DND-41 (cell line): ENCODE results near the gene TMEM44.

Experiments
- ATAC-seq: fragments of 200-7000 bp; cut with Tn5 transposase; 3 replicates; pipeline ENCODE4 v1.9.1; 2021; ENCODE audit warnings: low read depth; ENCODE audit not compliant: insufficient read depth
- DNase-seq: peaks from one replicate; pipeline ENCODE4 v3.0.0-alpha.2; 2020
- H2AFZ ChIP-seq: 2 replicates; pipeline ENCODE4 v1.6.0; 2012; ENCODE audit warnings: low read depth, low read length
- H3K27ac ChIP-seq: 2 replicates; pipeline ENCODE4 v1.5.1; 2012; ENCODE audit warnings: low read length, inconsistent platforms
- H3K27me3 ChIP-seq: fragments of 200-600 bp; sonication (generic); 2 replicates; pipeline ENCODE4 v1.6.0; 2012; ENCODE audit warnings: low read length, mild to moderate bottlenecking, inconsistent platforms; ENCODE audit not compliant: insufficient read depth, poor library complexity
- H3K36me3 ChIP-seq: 2 replicates; pipeline ENCODE4 v1.5.1; 2012; ENCODE audit warnings: low read length, inconsistent platforms; ENCODE audit not compliant: insufficient read depth
- H3K4me1 ChIP-seq: 2 replicates; pipeline ENCODE4 v1.5.1; 2012; ENCODE audit warnings: mild to moderate bottlenecking, low read length; ENCODE audit not compliant: insufficient read depth
- H3K4me2 ChIP-seq: 2 replicates; pipeline ENCODE4 v1.6.0; 2012; ENCODE audit warnings: mild to moderate bottlenecking, moderate library complexity, low read length, inconsistent platforms; ENCODE audit not compliant: insufficient read depth
- H3K4me3 ChIP-seq, 2 experiments: fragments of 200-600 bp in 1 of 2; shearing (Covaris generic) in 1 of 2; 2 replicates each; pipeline ENCODE4 v1.5.1; 2012 to 2016; ENCODE audit warnings: inconsistent platforms in 2 of 2, low read length in 2 of 2, mild to moderate bottlenecking in 2 of 2, low read depth in 1 of 2, moderate library complexity in 1 of 2
- H3K79me2 ChIP-seq: 2 replicates; pipeline ENCODE4 v1.6.0; 2012; ENCODE audit warnings: low read length, inconsistent platforms; ENCODE audit not compliant: insufficient read depth
- H3K9ac ChIP-seq: 2 replicates; pipeline ENCODE4 v1.6.0; 2012; ENCODE audit warnings: low read depth, mild to moderate bottlenecking, inconsistent platforms, low read length, moderate library complexity
- H3K9me3 ChIP-seq: 2 replicates; pipeline ENCODE4 v1.5.1; 2012; ENCODE audit warnings: low read length, moderate library complexity, mild to moderate bottlenecking, inconsistent platforms; ENCODE audit not compliant: insufficient read depth, severe bottlenecking
- H4K20me1 ChIP-seq: 2 replicates; pipeline ENCODE4 v1.6.0; 2012; ENCODE audit warnings: low read length; ENCODE audit not compliant: insufficient read depth
- CTCF ChIP-seq: IDR thresholded peaks from 2 replicates; pipeline ENCODE4 v1.5.1; 2012; ENCODE audit warnings: borderline replicate concordance, low read length, moderate library complexity, mild to moderate bottlenecking; ENCODE audit not compliant: poor library complexity, severe bottlenecking; ENCODE audit errors: extremely low read depth
- EZH2 ChIP-seq: IDR thresholded peaks from 3 replicates; pipeline ENCODE4 v1.6.1; 2012; ENCODE audit warnings: borderline replicate concordance, low read depth, mild to moderate bottlenecking, moderate library complexity, low read length, inconsistent platforms; ENCODE audit not compliant: severe bottlenecking

TMEM44 gene

DNA sequence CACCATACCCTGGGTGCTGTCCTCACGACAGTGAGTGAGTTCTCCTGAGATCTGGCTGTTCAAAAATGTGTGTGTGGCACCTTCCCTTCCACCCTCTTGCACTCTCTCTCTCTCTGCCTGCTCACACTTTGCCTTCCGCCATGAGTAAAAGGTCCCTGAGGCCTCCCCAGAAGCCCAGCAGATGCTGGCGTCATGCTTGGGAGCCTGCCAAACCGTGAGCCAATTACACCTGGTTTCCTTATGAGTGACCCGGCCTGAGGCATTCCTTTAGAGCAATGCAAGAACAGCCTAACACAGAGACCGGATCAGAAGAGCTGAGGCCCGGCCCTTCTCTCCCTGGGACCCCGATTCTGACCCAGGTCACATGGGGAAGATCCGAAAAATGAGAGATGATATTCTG is 15.4 kb downstream of the TMEM44 start:
- Histone ChIP-seq H3K9me3 (no peaks in the 10 kb centered on the region), H3K27me3 (no peaks in the 10 kb centered on the region), H3K36me3 (peaks cover 49% of the 10 kb centered on the region), H2AFZ (no peak overlapping the region), H3K4me3 (no peak overlapping the region), H3K9ac (no peak overlapping the region), H4K20me1 (no peaks in the 10 kb centered on the region; the same call in 1 of the 2 replicates), H3K4me1 (no peaks in the 10 kb centered on the region), H3K27ac (no peak overlapping the region), H3K79me2 (no peaks in the 10 kb centered on the region), H3K4me2 (no peak overlapping the region)
- DNase-seq (no peak), ATAC-seq (no peak)
- TF ChIP-seq EZH2 (no peak), CTCF (no peak)

DNA sequence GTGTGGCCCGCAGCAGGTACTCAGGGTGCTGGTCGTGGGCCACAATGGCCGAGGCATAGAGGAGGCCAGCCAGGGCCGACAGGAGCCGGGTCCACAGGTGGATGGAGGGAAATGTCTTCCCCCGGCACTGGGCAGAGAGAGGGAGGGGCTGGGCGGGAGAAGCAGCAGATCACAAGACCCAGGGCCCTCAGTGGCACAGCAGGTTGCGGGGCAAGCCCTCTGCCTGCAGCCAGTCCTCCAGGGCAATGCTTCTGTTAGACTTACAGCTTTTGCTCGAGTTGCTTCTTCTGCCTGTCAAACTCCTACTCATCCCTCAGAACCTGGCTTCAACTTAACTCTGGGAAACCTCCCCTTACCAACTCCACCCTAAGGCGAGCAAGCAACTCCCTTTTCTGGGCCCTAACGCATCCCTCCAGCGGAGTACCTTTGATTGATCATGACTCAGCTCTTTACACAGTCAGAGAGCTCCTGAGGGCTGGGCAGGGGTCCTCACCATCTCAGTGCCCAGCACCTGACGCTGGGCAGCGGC is 16.0 kb downstream of the TMEM44 start:
- H4K20me1 ChIP-seq: no peaks in the 10 kb centered on the region; the same call in 1 of the 2 replicates
- no peak overlapping the region for H3K4me2 ChIP-seq
- H3K4me3 ChIP-seq: no peak overlapping the region
- ATAC-seq (no peak), DNase-seq (no peak)
- H3K4me1 ChIP-seq: no peaks in the 10 kb centered on the region
- TF ChIP-seq CTCF: no peak
- TF ChIP-seq EZH2: no peak
- no peaks in the 10 kb centered on the region for H3K9me3 ChIP-seq
- H3K27me3 ChIP-seq: no peaks in the 10 kb centered on the region
- no peaks in the 10 kb centered on the region for H3K79me2 ChIP-seq
- no peak overlapping the region for H3K9ac ChIP-seq
- H3K36me3 ChIP-seq: peaks cover 47% of the 10 kb centered on the region
- no peak overlapping the region for H3K27ac ChIP-seq
- no peak overlapping the region for H2AFZ ChIP-seq

GRCh38 chr3:194615226-194615625 is 18.0 kb downstream of the TMEM44 start:
- ATAC-seq: no peak
- Histone ChIP-seq H3K9me3 (no peaks in the 10 kb centered on the region), H3K27ac (no peak overlapping the region), H3K4me1 (no peaks in the 10 kb centered on the region), H3K27me3 (no peaks in the 10 kb centered on the region), H3K9ac (no peak overlapping the region), H4K20me1 (no peaks in the 10 kb centered on the region; the same call in 1 of the 2 replicates), H2AFZ (no peak overlapping the region), H3K4me3 (no peak overlapping the region), H3K36me3 (peaks cover 51% of the 10 kb centered on the region), H3K4me2 (no peak overlapping the region), H3K79me2 (no peaks in the 10 kb centered on the region)
- DNase-seq: no peak
- no peak for TF ChIP-seq EZH2
- no peak for TF ChIP-seq CTCF

DNA sequence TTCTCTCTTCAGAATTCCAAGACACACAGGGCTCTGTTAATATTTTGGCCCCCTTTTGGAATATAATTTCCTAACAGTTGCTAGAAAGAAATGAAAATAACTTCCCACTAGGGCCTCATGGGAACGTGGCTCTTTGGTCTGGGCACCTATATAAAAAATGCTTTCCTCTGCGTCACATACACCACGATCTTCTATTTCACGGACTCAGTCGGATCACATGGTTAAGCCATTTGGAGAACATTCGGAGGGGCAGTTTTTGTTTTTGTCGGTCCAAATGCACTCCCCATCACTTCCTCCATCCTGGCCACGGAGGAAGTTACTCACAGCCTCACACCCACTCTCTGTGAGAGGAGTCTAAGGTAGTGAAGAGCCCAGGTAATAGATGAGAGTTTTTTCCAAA is 21.0 kb downstream of the TMEM44 start:
- no peak for TF ChIP-seq EZH2
- TF ChIP-seq CTCF: no peak
- Histone ChIP-seq H3K36me3 (peaks cover 40% of the 10 kb centered on the region), H2AFZ (no peak overlapping the region), H3K4me2 (no peak overlapping the region), H3K4me3 (no peak overlapping the region), H3K9me3 (no peaks in the 10 kb centered on the region), H3K9ac (no peak overlapping the region), H3K27ac (no peak overlapping the region), H3K79me2 (no peaks in the 10 kb centered on the region), H3K27me3 (no peaks in the 10 kb centered on the region), H3K4me1 (no peaks in the 10 kb centered on the region), H4K20me1 (no peaks in the 10 kb centered on the region)
- no peak for DNase-seq
- ATAC-seq: no peak
